Glutamatergic neuron (in vitro differentiated cells): ENCODE data around the gene CAMK1D. TPM values are rescaled to one million over a fixed set of nuclear protein-coding genes. Genes with fewer than 3 reads are reported as not detected.
A peak's percentile ranks its signal among the peaks of the same experiment; 100 is the strongest.

Source experiments
- DNase-seq: peaks from one replicate; pipeline ENCODE4 v3.0.0; 2022
- H3K27ac Mint-ChIP-seq: one replicate; pipeline ENCODE4 v1.8.0; 2020; ENCODE audit warnings: mild to moderate bottlenecking, mixed read lengths, inconsistent platforms; ENCODE audit not compliant: unreplicated experiment
- H3K27me3 Mint-ChIP-seq: one replicate; pipeline ENCODE4 v1.8.0; 2020; ENCODE audit warnings: mild to moderate bottlenecking, moderate library complexity, mixed read lengths, inconsistent platforms; ENCODE audit not compliant: unreplicated experiment
- H3K36me3 Mint-ChIP-seq: one replicate; pipeline ENCODE4 v1.8.0; 2020; ENCODE audit warnings: mild to moderate bottlenecking, mixed read lengths, inconsistent platforms; ENCODE audit not compliant: unreplicated experiment
- H3K4me1 Mint-ChIP-seq: one replicate; pipeline ENCODE4 v1.8.0; 2020; ENCODE audit warnings: mild to moderate bottlenecking, low read depth, mixed read lengths, inconsistent platforms; ENCODE audit not compliant: unreplicated experiment
- H3K4me3 Mint-ChIP-seq: one replicate; pipeline ENCODE4 v1.8.0; 2020; ENCODE audit warnings: mild to moderate bottlenecking, mixed read lengths, inconsistent platforms; ENCODE audit not compliant: unreplicated experiment
- H3K9me3 Mint-ChIP-seq: one replicate; pipeline ENCODE4 v1.8.0; 2020; ENCODE audit warnings: mild to moderate bottlenecking, moderate library complexity, mixed read lengths, inconsistent platforms; ENCODE audit not compliant: unreplicated experiment
- total RNA-seq: library from RNA; stranded (reverse); fragmentation: NEBNext Ultra II Directional; extraction: Animal tissue kit (Norgen Biotek cat#: 25700); gene quantifications from one replicate; pipeline ENCODE4 v1.2.1, GENCODE V29; 2021; ENCODE audit not compliant: unreplicated experiment
- TF ChIP-seq, protein P1 (sequence below): fragments of 200-600 bp; sonication (generic); IDR thresholded peaks from one replicate; pipeline ENCODE4 v1.5.0; 2021; ENCODE audit not compliant: partially characterized antibody, unreplicated experiment

CAMK1D gene
- total RNA-seq, 1 donor from 2014 or later: 29.8 TPM

- DNase-seq: no peak
- no peak overlapping the region for H3K27ac Mint-ChIP-seq
- peaks cover 13% of the 10 kb centered on the region for H3K27me3 Mint-ChIP-seq
- peaks cover 11% of the 10 kb centered on the region for H3K9me3 Mint-ChIP-seq
- H3K4me1 Mint-ChIP-seq: peaks cover 14% of the 10 kb centered on the region
- H3K36me3 Mint-ChIP-seq: peaks cover 10% of the 10 kb centered on the region
- TF ChIP-seq, protein P1, sequence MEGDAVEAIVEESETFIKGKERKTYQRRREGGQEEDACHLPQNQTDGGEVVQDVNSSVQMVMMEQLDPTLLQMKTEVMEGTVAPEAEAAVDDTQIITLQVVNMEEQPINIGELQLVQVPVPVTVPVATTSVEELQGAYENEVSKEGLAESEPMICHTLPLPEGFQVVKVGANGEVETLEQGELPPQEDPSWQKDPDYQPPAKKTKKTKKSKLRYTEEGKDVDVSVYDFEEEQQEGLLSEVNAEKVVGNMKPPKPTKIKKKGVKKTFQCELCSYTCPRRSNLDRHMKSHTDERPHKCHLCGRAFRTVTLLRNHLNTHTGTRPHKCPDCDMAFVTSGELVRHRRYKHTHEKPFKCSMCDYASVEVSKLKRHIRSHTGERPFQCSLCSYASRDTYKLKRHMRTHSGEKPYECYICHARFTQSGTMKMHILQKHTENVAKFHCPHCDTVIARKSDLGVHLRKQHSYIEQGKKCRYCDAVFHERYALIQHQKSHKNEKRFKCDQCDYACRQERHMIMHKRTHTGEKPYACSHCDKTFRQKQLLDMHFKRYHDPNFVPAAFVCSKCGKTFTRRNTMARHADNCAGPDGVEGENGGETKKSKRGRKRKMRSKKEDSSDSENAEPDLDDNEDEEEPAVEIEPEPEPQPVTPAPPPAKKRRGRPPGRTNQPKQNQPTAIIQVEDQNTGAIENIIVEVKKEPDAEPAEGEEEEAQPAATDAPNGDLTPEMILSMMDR: no peak
- no peak overlapping the region for H3K4me3 Mint-ChIP-seq
Observed at GRCh38 chr10:12772797-12773587, 423.6 kb downstream of the CAMK1D start.

GRCh38 chr10:12774204-12774894 lies 425.0 kb downstream of the CAMK1D start:
- Mint-ChIP-seq H3K27ac (peak overlapping the region; percentile 77), H3K4me3 (no peak overlapping the region), H3K36me3 (peaks cover 10% of the 10 kb centered on the region), H3K9me3 (peaks cover 11% of the 10 kb centered on the region), H3K4me1 (peaks cover 14% of the 10 kb centered on the region), H3K27me3 (peaks cover 13% of the 10 kb centered on the region)
- DNase-seq: no peak
- TF ChIP-seq, protein P1: no peak

DNA sequence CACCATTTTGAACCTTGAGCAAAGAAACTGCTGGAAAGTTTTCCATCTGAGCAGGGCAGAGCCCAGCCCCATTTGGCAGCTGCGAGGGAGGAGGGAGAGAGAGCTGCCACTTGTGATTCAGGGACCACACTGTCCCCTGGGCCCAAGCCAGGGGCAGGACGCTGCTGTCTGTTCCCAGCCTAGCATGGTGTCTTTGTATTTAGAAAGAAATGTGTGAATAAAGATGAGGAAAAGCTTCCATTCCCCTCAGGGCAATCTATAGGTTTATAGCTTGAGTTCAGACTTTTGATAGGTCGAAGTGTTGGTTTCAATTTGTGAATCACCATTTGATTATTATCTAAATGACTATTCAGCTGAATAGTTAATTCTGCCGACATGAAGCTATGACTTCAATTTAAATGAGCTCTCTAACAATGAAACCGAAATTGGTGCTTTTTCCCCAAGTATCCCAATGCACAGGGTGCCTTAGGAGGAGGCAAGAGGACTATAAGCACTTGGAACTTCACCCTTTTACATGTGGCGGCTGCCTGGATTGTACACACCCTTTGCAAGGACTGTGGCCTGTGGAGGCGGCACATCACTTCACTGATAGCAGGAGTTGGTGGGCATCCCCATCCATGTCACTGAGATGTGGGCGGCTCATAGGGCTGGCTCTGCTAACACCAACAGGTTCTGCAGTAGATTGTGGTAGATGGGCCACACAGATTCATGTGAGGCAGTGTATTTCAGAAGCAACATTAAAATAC lies 428.7 kb downstream of the CAMK1D start:
- Mint-ChIP-seq H3K27ac (no peak overlapping the region), H3K36me3 (peaks cover 4% of the 10 kb centered on the region), H3K4me3 (no peak overlapping the region), H3K4me1 (peaks cover 18% of the 10 kb centered on the region), H3K27me3 (peaks cover 10% of the 10 kb centered on the region), H3K9me3 (peaks cover 9% of the 10 kb centered on the region)
- TF ChIP-seq, protein P1: no peak
- DNase-seq: no peak

DNA sequence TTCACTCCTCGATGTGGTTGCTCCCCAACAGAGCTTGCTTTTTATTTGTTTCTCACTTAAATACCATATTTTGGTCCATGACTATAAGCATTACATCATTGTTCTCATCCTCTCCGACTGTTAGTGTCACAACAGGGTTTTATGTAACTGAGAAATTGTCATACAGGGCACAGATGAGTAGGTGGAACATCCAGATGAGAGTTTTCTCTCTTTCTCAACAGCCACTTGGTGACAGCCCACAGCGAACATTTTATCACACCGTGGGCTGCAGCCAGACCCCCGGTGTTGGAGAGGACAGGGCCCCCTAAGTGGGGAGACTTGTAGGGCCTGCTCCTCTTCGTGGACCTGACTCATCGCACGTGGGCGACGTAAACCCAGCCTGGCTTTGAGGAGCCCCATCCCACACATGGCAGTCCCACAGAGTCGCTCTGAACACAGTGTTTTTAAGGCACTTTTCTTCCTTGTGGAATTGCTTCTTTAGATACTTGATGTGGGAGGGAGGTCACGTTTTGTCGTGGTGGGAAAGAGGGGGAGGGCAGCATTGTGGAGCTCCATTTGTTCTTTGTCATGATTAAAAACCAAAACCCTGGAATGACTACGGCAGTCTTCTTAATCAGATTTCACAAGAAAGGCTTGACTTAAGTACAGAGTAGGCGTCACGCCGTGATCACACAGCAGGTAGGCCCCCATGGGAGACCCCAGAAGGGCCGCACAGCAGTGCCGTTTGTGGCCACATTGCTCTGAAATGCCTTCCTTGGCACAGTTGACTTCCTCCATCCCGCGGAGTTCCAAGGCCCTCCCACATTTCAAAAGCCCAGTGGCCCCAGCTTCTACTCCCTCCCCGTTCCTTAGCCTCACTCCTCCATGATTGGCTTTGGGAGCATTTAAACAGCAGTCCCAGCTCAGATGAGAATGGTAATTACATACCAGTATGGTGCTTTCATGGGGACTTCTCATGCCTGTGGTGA lies 431.6 kb downstream of the CAMK1D start:
- no peak overlapping the region for H3K27ac Mint-ChIP-seq
- no peak overlapping the region for H3K4me3 Mint-ChIP-seq
- TF ChIP-seq, protein P1: no peak
- peaks cover 11% of the 10 kb centered on the region for H3K4me1 Mint-ChIP-seq
- H3K27me3 Mint-ChIP-seq: peaks cover 4% of the 10 kb centered on the region
- H3K9me3 Mint-ChIP-seq: peaks cover 5% of the 10 kb centered on the region
- no peak for DNase-seq
- H3K36me3 Mint-ChIP-seq: no peaks in the 10 kb centered on the region
